Peyer's patch (tissue), 4 donors: ENCODE measurements around the gene GAN. TPM values are rescaled to one million over a fixed set of nuclear protein-coding genes. Genes with fewer than 3 reads are reported as not detected.

Experiments
- DNase-seq, 3 donors: peaks; one replicate each; pipeline ENCODE4 v3.0.0-alpha.2; 2017 to 2019
- H3K27ac ChIP-seq, 4 donors: fragments of 200-600 bp; sonication (generic); one replicate each; pipeline ENCODE4 v1.5.1; 2016 to 2019
- H3K27me3 ChIP-seq, 2 donors: fragments of 200-600 bp; sonication (generic); one replicate each; pipeline ENCODE4 v1.5.1; 2019
- H3K36me3 ChIP-seq, 3 donors: fragments of 200-600 bp; sonication (generic); one replicate each; pipeline ENCODE4 v1.5.1; 2016 to 2019
- H3K4me1 ChIP-seq, 4 donors: fragments of 200-600 bp; sonication (generic); one replicate each; pipeline ENCODE4 v1.5.1; 2016 to 2019
- H3K4me3 ChIP-seq, 4 donors: fragments of 200-600 bp; sonication (generic); 1 replicate in 3 of 4; 2 replicates in 1 of 4; pipeline ENCODE4 v1.5.1; 2016 to 2019; ENCODE audit warnings: mild to moderate bottlenecking in 1 of 4
- H3K9me3 ChIP-seq, 4 donors: fragments of 200-600 bp; sonication (generic); one replicate each; pipeline ENCODE4 v1.5.1; 2016 to 2019; ENCODE audit warnings: mild to moderate bottlenecking in 1 of 4
- CTCF ChIP-seq, 6 experiments: fragments of 450-650 bp in 4 of 6; fragments of 200-600 bp in 2 of 6; sonication (generic) in 1 of 6; IDR thresholded peaks; one replicate each; pipeline ENCODE4 v1.5.1; 2017 to 2019; ENCODE audit warnings: antibody characterized with exemption in 6 of 6, mild to moderate bottlenecking in 3 of 6, moderate library complexity in 1 of 6
- POLR2A ChIP-seq, 2 donors: fragments of 450-650 bp; IDR thresholded peaks; one replicate each; pipeline ENCODE4 v1.5.1; 2017; ENCODE audit warnings: antibody characterized with exemption in 2 of 2, mild to moderate bottlenecking in 2 of 2, moderate library complexity in 2 of 2
- total RNA-seq, 4 donors: library from RNA; depleted of rRNA; stranded (reverse); fragments of >200 nt; gene quantifications; one replicate each; pipeline ENCODE4 v1.1.0, GENCODE V29; 2016

The GAN gene
- total RNA-seq, 4 donors from 2014 or later = 7.4 to 15.2 (median 11.9) TPM

- peak overlapping the region in 3 of 4 donors; percentile 81 to 94 (median 86) for H3K27ac ChIP-seq
- H3K9me3 ChIP-seq = no peaks in the 10 kb centered on the region
- no peak for DNase-seq
- H3K4me1 ChIP-seq = peaks cover 0 to 30% (median 1%) of the 10 kb centered on the region in 4 donors
- no peak for TF ChIP-seq POLR2A (IDR thresholded peaks at IDR 0.05)
- no peak for TF ChIP-seq CTCF (IDR thresholded peaks at IDR 0.05)
- H3K4me3 ChIP-seq = no peak overlapping the region
- no peaks in the 10 kb centered on the region for H3K36me3 ChIP-seq
- no peaks in the 10 kb centered on the region for H3K27me3 ChIP-seq
These were observed 41.4 kb upstream of the GAN start for GRCh38 chr16:81273223-81273950.

GRCh38 chr16:81275064-81275532 lies 39.7 kb upstream of the GAN start:
- Histone ChIP-seq H3K9me3 (no peaks in the 10 kb centered on the region), H3K27me3 (no peaks in the 10 kb centered on the region), H3K36me3 (no peaks in the 10 kb centered on the region), H3K4me1 (peaks cover 0 to 30% (median 1%) of the 10 kb centered on the region in 4 donors), H3K4me3 (no peak overlapping the region), H3K27ac (peak overlapping the region in 3 of 4 donors; percentile 76 to 86 (median 81))
- TF ChIP-seq POLR2A (IDR thresholded peaks at IDR 0.05) (no peak), CTCF (IDR thresholded peaks at IDR 0.05) (no peak)
- DNase-seq = peak in 2 of 3 donors; percentile 57 to 60

GRCh38 chr16:81275795-81276194 lies 39.0 kb upstream of the GAN start:
- no peaks in the 10 kb centered on the region for H3K27me3 ChIP-seq
- TF ChIP-seq CTCF (IDR thresholded peaks at IDR 0.05) (no peak), POLR2A (IDR thresholded peaks at IDR 0.05) (peak in 1 of 2 donors; percentile 24)
- DNase-seq = peak in 2 of 3 donors; percentile 85 to 91
- H3K27ac ChIP-seq = peak overlapping the region in 3 of 4 donors; percentile 76 to 86 (median 81)
- H3K4me1 ChIP-seq = peaks cover 0 to 30% (median 1%) of the 10 kb centered on the region in 4 donors
- no peaks in the 10 kb centered on the region for H3K36me3 ChIP-seq
- H3K4me3 ChIP-seq = no peak overlapping the region
- H3K9me3 ChIP-seq = no peaks in the 10 kb centered on the region

GRCh38 chr16:81276323-81276722 lies 38.4 kb upstream of the GAN start:
- Histone ChIP-seq H3K9me3 (no peaks in the 10 kb centered on the region), H3K27me3 (no peaks in the 10 kb centered on the region), H3K4me3 (no peak overlapping the region), H3K36me3 (no peaks in the 10 kb centered on the region), H3K27ac (peak overlapping the region in 3 of 4 donors; percentile 76 to 86 (median 81)), H3K4me1 (peaks cover 0 to 30% (median 1%) of the 10 kb centered on the region in 4 donors)
- no peak for DNase-seq
- no peak for TF ChIP-seq POLR2A (IDR thresholded peaks at IDR 0.05)
- TF ChIP-seq CTCF (IDR thresholded peaks at IDR 0.05) = no peak

GRCh38 chr16:81277541-81278080 lies 37.2 kb upstream of the GAN start:
- Histone ChIP-seq H3K4me3 (no peak overlapping the region), H3K9me3 (no peaks in the 10 kb centered on the region), H3K27me3 (no peaks in the 10 kb centered on the region), H3K4me1 (peaks cover 0 to 30% (median 1%) of the 10 kb centered on the region in 4 donors), H3K36me3 (no peaks in the 10 kb centered on the region), H3K27ac (no peak overlapping the region)
- TF ChIP-seq POLR2A (IDR thresholded peaks at IDR 0.05) (no peak), CTCF (IDR thresholded peaks at IDR 0.05) (no peak)
- DNase-seq = no peak
